CD14-positive monocyte (primary cell): ENCODE data around the gene MYO7B. TPM values are rescaled to one million over a fixed set of nuclear protein-coding genes. Genes with fewer than 3 reads are reported as not detected.

ENCODE experiments used
- DNase-seq, 3 donors: peaks; one replicate each; pipeline ENCODE4 v3.0.0-alpha.2; 2011 to 2022
- H2AFZ ChIP-seq: 2 replicates; pipeline ENCODE4 v1.6.0; 2012; ENCODE audit warnings: mild to moderate bottlenecking, low read depth, low read length, inconsistent platforms; ENCODE audit not compliant: insufficient read depth, poor library complexity, severe bottlenecking
- H3K27ac ChIP-seq, 2 donors: 1 replicate in 1 of 2; 2 replicates in 1 of 2; pipeline ENCODE4 v1.5.1; 2012 to 2013; ENCODE audit warnings: low read length in 2 of 2, control low read depth in 1 of 2, inconsistent platforms in 1 of 2, low read depth in 1 of 2, mild to moderate bottlenecking in 1 of 2
- H3K27me3 ChIP-seq, 2 donors: one replicate each; pipeline versions ENCODE4 v1.6.0 to v1.6.1; 2011 to 2013; ENCODE audit warnings: low read length in 2 of 2; ENCODE audit not compliant: control insufficient read depth in 2 of 2, insufficient read depth in 2 of 2
- H3K36me3 ChIP-seq, 2 donors: replicated peaks in 1 of 2; 1 replicate in 1 of 2; 2 replicates in 1 of 2; pipeline versions ENCODE4 v1.5.1 to v1.6.1; 2012 to 2013; ENCODE audit warnings: low read length in 2 of 2, control low read depth in 1 of 2, inconsistent platforms in 1 of 2, mild to moderate bottlenecking in 1 of 2; ENCODE audit not compliant: insufficient read depth in 2 of 2, control insufficient read depth in 1 of 2
- H3K4me1 ChIP-seq, 2 donors: 1 replicate in 1 of 2; 2 replicates in 1 of 2; pipeline versions ENCODE4 v1.5.1 to v1.6.1; 2012 to 2013; ENCODE audit warnings: low read length in 2 of 2, control low read depth in 1 of 2, inconsistent platforms in 1 of 2, mild to moderate bottlenecking in 1 of 2, moderate library complexity in 1 of 2; ENCODE audit not compliant: insufficient read depth in 2 of 2, control insufficient read depth in 1 of 2
- H3K4me2 ChIP-seq: replicated peaks from 2 replicates; pipeline ENCODE3; 2012; ENCODE audit warnings: low read length, moderate library complexity, mild to moderate bottlenecking; ENCODE audit not compliant: poor library complexity, severe bottlenecking; ENCODE audit errors: extremely low read depth
- H3K4me3 ChIP-seq, 3 experiments: fragments of 200-600 bp in 1 of 3; sonication (generic) in 1 of 3; replicated peaks in 1 of 3; 1 replicate in 2 of 3; 2 replicates in 1 of 3; pipeline ENCODE4 v1.5.1; 2011 to 2013; ENCODE audit warnings: low read length in 3 of 3, mild to moderate bottlenecking in 3 of 3, control low read depth in 2 of 3, low read depth in 2 of 3, inconsistent platforms in 1 of 3, moderate library complexity in 1 of 3
- H3K79me2 ChIP-seq: 2 replicates; pipeline ENCODE4 v1.6.0; 2012; ENCODE audit warnings: mild to moderate bottlenecking, control low read depth, inconsistent platforms, low read length, moderate library complexity; ENCODE audit not compliant: insufficient read depth
- H3K9ac ChIP-seq: 2 replicates; pipeline ENCODE4 v1.6.0; 2017; ENCODE audit warnings: low read length, mild to moderate bottlenecking; ENCODE audit not compliant: insufficient read depth, poor library complexity, severe bottlenecking
- H3K9me3 ChIP-seq, 2 donors: replicated peaks in 1 of 2; 1 replicate in 1 of 2; 2 replicates in 1 of 2; pipeline versions ENCODE4 v1.5.1 to v1.6.1; 2012 to 2013; ENCODE audit warnings: low read length in 2 of 2, control low read depth in 1 of 2; ENCODE audit not compliant: control insufficient read depth in 1 of 2, insufficient read depth in 1 of 2
- H4K20me1 ChIP-seq: 2 replicates; pipeline ENCODE4 v1.6.0; 2012; ENCODE audit warnings: mild to moderate bottlenecking, low read length, control low read depth, moderate library complexity; ENCODE audit not compliant: insufficient read depth
- H3K27ac Mint-ChIP-seq, 7 donors: one replicate each; pipeline ENCODE4 v1.8.0; 2020; ENCODE audit warnings: mild to moderate bottlenecking in 7 of 7, mixed read lengths in 7 of 7, moderate library complexity in 6 of 7, inconsistent platforms in 2 of 7
- H3K27me3 Mint-ChIP-seq, 3 donors: one replicate each; pipeline ENCODE4 v1.8.0; 2021 to 2022; ENCODE audit warnings: low read depth in 3 of 3, mild to moderate bottlenecking in 3 of 3, mixed read lengths in 3 of 3, moderate library complexity in 3 of 3, inconsistent platforms in 1 of 3
- H3K36me3 Mint-ChIP-seq, 2 donors: one replicate each; pipeline ENCODE4 v1.8.0; 2020; ENCODE audit warnings: mixed read lengths in 2 of 2, inconsistent platforms in 1 of 2, mild to moderate bottlenecking in 1 of 2
- H3K4me1 Mint-ChIP-seq: one replicate; pipeline ENCODE4 v1.8.0; 2020; ENCODE audit warnings: mild to moderate bottlenecking, mixed read lengths
- H3K4me3 Mint-ChIP-seq, 2 donors: one replicate each; pipeline ENCODE4 v1.8.0; 2020; ENCODE audit warnings: mild to moderate bottlenecking in 2 of 2, mixed read lengths in 2 of 2, moderate library complexity in 1 of 2
- H3K9me3 Mint-ChIP-seq, 7 donors: one replicate each; pipeline ENCODE4 v1.8.0; 2020 to 2022; ENCODE audit warnings: mixed read lengths in 7 of 7, mild to moderate bottlenecking in 6 of 7, moderate library complexity in 6 of 7, inconsistent platforms in 2 of 7
- WGBS: methylation state at CpG from one replicate; pipeline ENCODE4 v1.1.5; 2013; ENCODE audit warnings: missing lambda C conversion rate; ENCODE audit not compliant: insufficient coverage; 5-methylcytosine and 5-hydroxymethylcytosine counted together
- intact Hi-C, 2 donors: fragments of 100-400 bp; cut with micrococcal nuclease; formaldehyde crosslinking; loops; one replicate each; pipeline versions ENCODE4 v1.15.0 to v1.15.1; 2023
- polyA plus RNA-seq, 3 donors: library from polyadenylated mRNA; depleted of rRNA in 1 of 3; unstranded in 2 of 3; stranded (reverse) in 1 of 3; fragments of 300-500 nt in 2 of 3; fragments of >200 nt in 1 of 3; fragmentation: Illumina TruSeq in 2 of 3; gene quantifications; 1 replicate in 2 of 3; 2 replicates in 1 of 3; pipeline ENCODE4 v1.2.3, GENCODE V29; 2012 to 2021
- TF ChIP-seq, protein P1 (sequence below): fragments of 200-600 bp; IDR thresholded peaks from one replicate; pipeline ENCODE4 v1.8.0; 2022; ENCODE audit warnings: antibody characterized with exemption, mild to moderate bottlenecking

The MYO7B gene
- polyA plus RNA-seq, 3 donors, result 7.3 to 9.8 (median 9.0) TPM

DNA sequence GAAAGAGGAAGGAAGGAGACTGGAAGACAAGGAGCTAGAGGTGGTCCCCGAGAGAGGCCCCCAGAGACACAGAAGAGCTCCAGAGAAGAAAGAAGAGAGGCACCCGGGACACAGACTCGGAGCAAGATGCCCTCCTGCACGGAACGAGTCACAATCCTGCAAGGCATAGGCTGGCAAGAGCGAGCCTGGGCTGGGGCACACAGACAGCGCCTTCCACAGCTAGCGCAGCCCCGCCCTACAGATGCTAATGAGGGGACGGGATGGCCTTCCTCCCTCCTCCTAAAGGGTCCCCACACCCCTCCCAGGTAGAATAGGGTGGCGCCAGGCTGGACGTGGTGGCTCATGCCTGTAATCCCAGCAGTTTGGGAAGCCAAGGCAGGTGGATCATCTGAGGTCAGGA, 90.7 kb downstream of the MYO7B start:
- H3K4me3 Mint-ChIP-seq, result no peak overlapping the region
- no peaks in the 10 kb centered on the region for H4K20me1 ChIP-seq
- H3K9me3 Mint-ChIP-seq, result no peaks in the 10 kb centered on the region
- intact Hi-C loops, result no loop called here
- no peak overlapping the region for H2AFZ ChIP-seq
- H3K79me2 ChIP-seq, result no peaks in the 10 kb centered on the region
- H3K27ac ChIP-seq, result no peak overlapping the region
- no peak overlapping the region for H3K4me2 ChIP-seq
- peaks cover 0 to 14% (median 4%) of the 10 kb centered on the region in 3 donors for H3K27me3 Mint-ChIP-seq
- no peaks in the 10 kb centered on the region for H3K9me3 ChIP-seq
- TF ChIP-seq, protein P1, sequence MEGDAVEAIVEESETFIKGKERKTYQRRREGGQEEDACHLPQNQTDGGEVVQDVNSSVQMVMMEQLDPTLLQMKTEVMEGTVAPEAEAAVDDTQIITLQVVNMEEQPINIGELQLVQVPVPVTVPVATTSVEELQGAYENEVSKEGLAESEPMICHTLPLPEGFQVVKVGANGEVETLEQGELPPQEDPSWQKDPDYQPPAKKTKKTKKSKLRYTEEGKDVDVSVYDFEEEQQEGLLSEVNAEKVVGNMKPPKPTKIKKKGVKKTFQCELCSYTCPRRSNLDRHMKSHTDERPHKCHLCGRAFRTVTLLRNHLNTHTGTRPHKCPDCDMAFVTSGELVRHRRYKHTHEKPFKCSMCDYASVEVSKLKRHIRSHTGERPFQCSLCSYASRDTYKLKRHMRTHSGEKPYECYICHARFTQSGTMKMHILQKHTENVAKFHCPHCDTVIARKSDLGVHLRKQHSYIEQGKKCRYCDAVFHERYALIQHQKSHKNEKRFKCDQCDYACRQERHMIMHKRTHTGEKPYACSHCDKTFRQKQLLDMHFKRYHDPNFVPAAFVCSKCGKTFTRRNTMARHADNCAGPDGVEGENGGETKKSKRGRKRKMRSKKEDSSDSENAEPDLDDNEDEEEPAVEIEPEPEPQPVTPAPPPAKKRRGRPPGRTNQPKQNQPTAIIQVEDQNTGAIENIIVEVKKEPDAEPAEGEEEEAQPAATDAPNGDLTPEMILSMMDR, result no peak
- DNase-seq, result no peak
- H3K27ac Mint-ChIP-seq, result peak overlapping the region in 1 of 7 donors; percentile 6
- 62% methylated on average over 10 of the region's 12 CpGs for WGBS
- no peak overlapping the region for H3K4me3 ChIP-seq
- peaks cover 26% of the 10 kb centered on the region for H3K4me1 Mint-ChIP-seq
- no peaks in the 10 kb centered on the region for H3K36me3 ChIP-seq
- no peak overlapping the region for H3K9ac ChIP-seq
- H3K4me1 ChIP-seq, result peaks cover 21 to 22% of the 10 kb centered on the region in 2 donors
- H3K27me3 ChIP-seq, result no peaks in the 10 kb centered on the region
- no peaks in the 10 kb centered on the region for H3K36me3 Mint-ChIP-seq

DNA sequence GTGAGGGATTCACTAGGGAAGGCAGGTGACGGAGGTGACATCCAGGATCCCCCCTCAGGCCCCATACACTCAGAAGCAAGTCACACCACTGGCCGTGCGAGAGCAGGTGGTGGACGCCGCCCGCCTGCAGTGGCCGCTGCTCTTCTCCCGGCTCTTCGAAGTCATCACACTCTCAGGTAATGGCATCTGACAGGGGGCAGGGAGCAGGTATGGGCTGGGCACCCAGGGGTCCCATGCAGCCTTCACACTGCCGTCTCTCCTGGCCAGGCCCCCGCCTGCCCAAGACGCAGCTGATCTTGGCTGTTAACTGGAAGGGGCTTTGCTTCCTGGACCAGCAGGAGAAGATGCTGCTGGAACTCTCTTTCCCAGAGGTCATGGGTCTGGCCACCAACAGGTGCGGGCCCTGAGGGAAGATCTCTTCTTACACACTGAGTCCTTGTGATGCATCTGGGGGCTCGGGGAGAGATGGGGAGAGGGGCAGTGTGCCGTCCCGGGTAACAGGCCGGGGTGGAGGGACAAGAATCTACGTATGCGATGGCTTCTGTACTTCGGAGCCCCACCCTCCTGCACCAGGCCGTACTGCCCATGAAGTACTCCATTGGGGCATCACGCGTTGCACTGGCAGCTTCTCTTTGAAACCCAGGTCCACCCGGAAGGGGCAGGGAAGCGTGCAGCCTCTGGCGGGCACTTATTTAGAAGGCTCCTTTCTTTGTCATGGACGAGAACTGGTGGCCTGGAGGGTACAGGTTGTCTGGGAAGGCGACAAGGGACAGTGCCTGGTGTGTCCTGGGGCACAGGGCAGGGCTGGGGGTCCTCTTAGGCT, 91.6 kb downstream of the MYO7B start:
- H3K79me2 ChIP-seq, result no peaks in the 10 kb centered on the region
- peaks cover 0 to 14% (median 4%) of the 10 kb centered on the region in 3 donors for H3K27me3 Mint-ChIP-seq
- H3K4me3 ChIP-seq, result no peak overlapping the region
- no peak overlapping the region for H3K9ac ChIP-seq
- H3K36me3 Mint-ChIP-seq, result no peaks in the 10 kb centered on the region
- no peak overlapping the region for H2AFZ ChIP-seq
- no peak overlapping the region for H3K4me2 ChIP-seq
- H3K27me3 ChIP-seq, result no peaks in the 10 kb centered on the region
- no peak overlapping the region for H3K4me3 Mint-ChIP-seq
- H4K20me1 ChIP-seq, result no peaks in the 10 kb centered on the region
- H3K9me3 Mint-ChIP-seq, result no peaks in the 10 kb centered on the region
- TF ChIP-seq, protein P1, result no peak
- H3K27ac ChIP-seq, result no peak overlapping the region
- DNase-seq, result no peak
- no peaks in the 10 kb centered on the region for H3K9me3 ChIP-seq
- H3K36me3 ChIP-seq, result no peaks in the 10 kb centered on the region
- intact Hi-C loops, result no loop called here
- WGBS, result 97% methylated on average over 17 of the region's 28 CpGs
- H3K4me1 Mint-ChIP-seq, result peaks cover 28% of the 10 kb centered on the region
- H3K4me1 ChIP-seq, result peaks cover 30 to 32% of the 10 kb centered on the region in 2 donors
- no peak overlapping the region for H3K27ac Mint-ChIP-seq
